SK-N-SH (cell line): ENCODE data around the gene BCL11A.

Experiments used
- CTCF ChIP-seq: fragments of 200-600 bp; sonication (generic); IDR thresholded peaks from 2 replicates; pipeline ENCODE4 v1.6.1; 2017; ENCODE audit warnings: antibody characterized with exemption, mild to moderate bottlenecking, moderate library complexity
- EP300 ChIP-seq, 2 experiments: IDR thresholded peaks; 2 replicates each; pipeline versions ENCODE4 v1.4.0 to v1.6.1; 2012; ENCODE audit warnings: borderline replicate concordance in 1 of 2, low read depth in 1 of 2, low read length in 1 of 2
- FOXJ3 ChIP-seq: sonication (generic); formaldehyde crosslinking; IDR thresholded peaks from 2 replicates; pipeline ENCODE4 v1.5.1; 2020; ENCODE audit warnings: mild to moderate bottlenecking, missing genetic modification reagents
- FOXM1 ChIP-seq: IDR thresholded peaks from 2 replicates; pipeline ENCODE4 v1.4.0; 2012; ENCODE audit warnings: low read depth, mild to moderate bottlenecking
- GABPA ChIP-seq: IDR thresholded peaks from 2 replicates; pipeline ENCODE4 v1.4.0; 2012; ENCODE audit warnings: low read depth, mild to moderate bottlenecking
- NFIC ChIP-seq: IDR thresholded peaks from 2 replicates; pipeline ENCODE4 v1.4.0; 2012; ENCODE audit warnings: borderline replicate concordance
- POLR2AphosphoS5 ChIP-seq: IDR thresholded peaks from 2 replicates; pipeline ENCODE4 v1.6.1; 2012; ENCODE audit warnings: low read depth, low read length
- RAD21 ChIP-seq: IDR thresholded peaks from 2 replicates; pipeline ENCODE4 v1.6.1; 2012; ENCODE audit warnings: mild to moderate bottlenecking, low read length
- USF2 ChIP-seq: fragments of 150-350 bp; IDR thresholded peaks from 2 replicates; pipeline ENCODE4 v1.6.1; 2017; ENCODE audit warnings: antibody characterized with exemption, low read length, low read depth, borderline replicate concordance
- TF ChIP-seq, protein P1 (sequence below): IDR thresholded peaks from 2 replicates; pipeline ENCODE4 v1.6.1; 2012; ENCODE audit warnings: mild to moderate bottlenecking, low read depth, low read length, moderate library complexity
- TF ChIP-seq, protein P2 (sequence below): IDR thresholded peaks from 2 replicates; pipeline ENCODE4 v1.4.0; 2012; ENCODE audit warnings: low read depth

- TF ChIP-seq CTCF, result no peak
- no peak for TF ChIP-seq RAD21
- TF ChIP-seq, protein P1, sequence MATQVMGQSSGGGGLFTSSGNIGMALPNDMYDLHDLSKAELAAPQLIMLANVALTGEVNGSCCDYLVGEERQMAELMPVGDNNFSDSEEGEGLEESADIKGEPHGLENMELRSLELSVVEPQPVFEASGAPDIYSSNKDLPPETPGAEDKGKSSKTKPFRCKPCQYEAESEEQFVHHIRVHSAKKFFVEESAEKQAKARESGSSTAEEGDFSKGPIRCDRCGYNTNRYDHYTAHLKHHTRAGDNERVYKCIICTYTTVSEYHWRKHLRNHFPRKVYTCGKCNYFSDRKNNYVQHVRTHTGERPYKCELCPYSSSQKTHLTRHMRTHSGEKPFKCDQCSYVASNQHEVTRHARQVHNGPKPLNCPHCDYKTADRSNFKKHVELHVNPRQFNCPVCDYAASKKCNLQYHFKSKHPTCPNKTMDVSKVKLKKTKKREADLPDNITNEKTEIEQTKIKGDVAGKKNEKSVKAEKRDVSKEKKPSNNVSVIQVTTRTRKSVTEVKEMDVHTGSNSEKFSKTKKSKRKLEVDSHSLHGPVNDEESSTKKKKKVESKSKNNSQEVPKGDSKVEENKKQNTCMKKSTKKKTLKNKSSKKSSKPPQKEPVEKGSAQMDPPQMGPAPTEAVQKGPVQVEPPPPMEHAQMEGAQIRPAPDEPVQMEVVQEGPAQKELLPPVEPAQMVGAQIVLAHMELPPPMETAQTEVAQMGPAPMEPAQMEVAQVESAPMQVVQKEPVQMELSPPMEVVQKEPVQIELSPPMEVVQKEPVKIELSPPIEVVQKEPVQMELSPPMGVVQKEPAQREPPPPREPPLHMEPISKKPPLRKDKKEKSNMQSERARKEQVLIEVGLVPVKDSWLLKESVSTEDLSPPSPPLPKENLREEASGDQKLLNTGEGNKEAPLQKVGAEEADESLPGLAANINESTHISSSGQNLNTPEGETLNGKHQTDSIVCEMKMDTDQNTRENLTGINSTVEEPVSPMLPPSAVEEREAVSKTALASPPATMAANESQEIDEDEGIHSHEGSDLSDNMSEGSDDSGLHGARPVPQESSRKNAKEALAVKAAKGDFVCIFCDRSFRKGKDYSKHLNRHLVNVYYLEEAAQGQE, result no peak
- no peak for TF ChIP-seq POLR2AphosphoS5
- no peak for TF ChIP-seq USF2
- no peak for TF ChIP-seq FOXM1
- no peak for TF ChIP-seq GABPA
- no peak for TF ChIP-seq NFIC
- TF ChIP-seq, protein P2, sequence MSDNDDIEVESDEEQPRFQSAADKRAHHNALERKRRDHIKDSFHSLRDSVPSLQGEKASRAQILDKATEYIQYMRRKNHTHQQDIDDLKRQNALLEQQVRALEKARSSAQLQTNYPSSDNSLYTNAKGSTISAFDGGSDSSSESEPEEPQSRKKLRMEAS, result no peak
- TF ChIP-seq FOXJ3 (CRISPR knock-in tag), result no peak
- no peak for TF ChIP-seq EP300 (IDR thresholded peaks at IDR 0.05; ENCODE audit: borderline replicate concordance in 1 of 2, low read depth in 1 of 2, low read length in 1 of 2)
Observed at GRCh38 chr2:60546756-60547420, 6.6 kb downstream of the BCL11A start.
